HEK293 (cell line): ENCODE data around the gene NEURL1.

Experiments
- CTCF ChIA-PET: fragments of 350-600 bp; formaldehyde crosslinking; extraction: SDS; loops from one replicate; lab custom pipeline; 2021; ENCODE audit warnings: antibody characterized with exemption; lab: Yijun Ruan, JAX
- POLR2A ChIA-PET: fragments of 300-600 bp; formaldehyde crosslinking; extraction: SDS; loops from one replicate; lab custom pipeline; 2020; ENCODE audit warnings: antibody characterized with exemption, inconsistent platforms; lab: Yijun Ruan, JAX
- H3K27ac ChIP-seq: fragments of 200-500 bp; sonication (Bioruptor generic); 2 replicates; pipeline ENCODE4 v1.5.1; 2014; ENCODE audit warnings: low read depth, low read length, control low read depth, inconsistent platforms; ENCODE audit errors: extremely low read depth
- H3K36me3 ChIP-seq, 2 experiments: fragments of 200-500 bp in 1 of 2; sonication (Bioruptor generic) in 1 of 2; 1 replicate in 1 of 2; 2 replicates in 1 of 2; pipeline ENCODE4 v1.5.1; 2014 to 2017; ENCODE audit warnings: inconsistent platforms in 2 of 2, low read length in 2 of 2; ENCODE audit not compliant: control insufficient read depth in 2 of 2, insufficient read depth in 1 of 2
- H3K4me1 ChIP-seq: fragments of 200-500 bp; sonication (Bioruptor generic); 2 replicates; pipeline ENCODE4 v1.5.1; 2014; ENCODE audit warnings: mild to moderate bottlenecking, low read length, inconsistent platforms; ENCODE audit not compliant: control insufficient read depth, insufficient read depth
- H3K4me3 ChIP-seq: 2 replicates; pipeline ENCODE4 v1.5.1; 2011; ENCODE audit warnings: low read depth, mild to moderate bottlenecking, control low read depth, low read length, moderate library complexity
- H3K9me3 ChIP-seq: fragments of 200-500 bp; sonication (Bioruptor generic); 2 replicates; pipeline ENCODE4 v1.5.1; 2014; ENCODE audit warnings: low read depth, low read length, inconsistent platforms; ENCODE audit not compliant: control insufficient read depth, insufficient read depth
- IKZF3 ChIP-seq: fragments of 450-650 bp; IDR thresholded peaks from 2 replicates; pipeline ENCODE4 v1.5.0; 2018; ENCODE audit warnings: missing biosample characterization, mild to moderate bottlenecking, missing genetic modification characterization, moderate library complexity
- KLF1 ChIP-seq: fragments of 450-650 bp; formaldehyde crosslinking; IDR thresholded peaks from 2 replicates; pipeline ENCODE4 v1.5.1; 2016; ENCODE audit warnings: missing biosample characterization, missing genetic modification characterization
- SCRT2 ChIP-seq: fragments of 450-650 bp; formaldehyde crosslinking; IDR thresholded peaks from 2 replicates; pipeline ENCODE4 v1.5.1; 2016; ENCODE audit warnings: missing biosample characterization, missing genetic modification characterization
- ZFP37 ChIP-seq: fragments of 450-650 bp; formaldehyde crosslinking; IDR thresholded peaks from 2 replicates; pipeline ENCODE4 v1.5.1; 2016; ENCODE audit warnings: missing biosample characterization, missing genetic modification characterization
- ZNF16 ChIP-seq: fragments of 450-650 bp; formaldehyde crosslinking; IDR thresholded peaks from 2 replicates; pipeline ENCODE4 v1.5.1; 2016; ENCODE audit warnings: low read depth, missing biosample characterization, missing genetic modification characterization
- ZNF24 ChIP-seq: fragments of 450-650 bp; formaldehyde crosslinking; IDR thresholded peaks from 2 replicates; pipeline ENCODE4 v1.5.1; 2016; ENCODE audit warnings: missing biosample characterization, missing genetic modification characterization
- ZNF548 ChIP-seq: fragments of 450-650 bp; formaldehyde crosslinking; IDR thresholded peaks from 2 replicates; pipeline ENCODE4 v1.5.1; 2016; ENCODE audit warnings: missing biosample characterization, missing genetic modification characterization
- ZNF596 ChIP-seq: fragments of 450-650 bp; IDR thresholded peaks from 2 replicates; pipeline ENCODE4 v1.5.0; 2018; ENCODE audit warnings: missing biosample characterization, mild to moderate bottlenecking, missing genetic modification characterization, moderate library complexity
- ZNF707 ChIP-seq: fragments of 450-650 bp; formaldehyde crosslinking; IDR thresholded peaks from 2 replicates; pipeline ENCODE4 v1.5.1; 2016; ENCODE audit warnings: missing biosample characterization, missing genetic modification characterization
- ZNF747 ChIP-seq: fragments of 450-650 bp; formaldehyde crosslinking; IDR thresholded peaks from 2 replicates; pipeline ENCODE4 v1.5.1; 2016; ENCODE audit warnings: missing biosample characterization, missing genetic modification characterization
- TF ChIP-seq, protein P1 (sequence below): fragments of 450-650 bp; IDR thresholded peaks from 2 replicates; pipeline ENCODE4 v1.5.1; 2018; ENCODE audit warnings: missing biosample characterization, mild to moderate bottlenecking, missing genetic modification characterization
- TF ChIP-seq, protein P2 (sequence below): fragments of 450-650 bp; formaldehyde crosslinking; IDR thresholded peaks from 2 replicates; pipeline ENCODE4 v1.5.1; 2016; ENCODE audit warnings: missing biosample characterization, missing genetic modification characterization
- TF ChIP-seq, protein P3 (sequence below): fragments of 450-650 bp; formaldehyde crosslinking; IDR thresholded peaks from 2 replicates; pipeline ENCODE4 v1.5.1; 2016; ENCODE audit warnings: missing biosample characterization, missing genetic modification characterization
- TF ChIP-seq, protein P4 (sequence below): fragments of 450-650 bp; formaldehyde crosslinking; IDR thresholded peaks from 2 replicates; pipeline ENCODE4 v1.5.1; 2016; ENCODE audit warnings: missing biosample characterization, missing genetic modification characterization
- TF ChIP-seq, protein P5 (sequence below): fragments of 450-650 bp; formaldehyde crosslinking; IDR thresholded peaks from 2 replicates; pipeline ENCODE4 v1.5.1; 2017; ENCODE audit warnings: missing biosample characterization, mild to moderate bottlenecking, missing genetic modification characterization, moderate library complexity

The NEURL1 gene

DNA sequence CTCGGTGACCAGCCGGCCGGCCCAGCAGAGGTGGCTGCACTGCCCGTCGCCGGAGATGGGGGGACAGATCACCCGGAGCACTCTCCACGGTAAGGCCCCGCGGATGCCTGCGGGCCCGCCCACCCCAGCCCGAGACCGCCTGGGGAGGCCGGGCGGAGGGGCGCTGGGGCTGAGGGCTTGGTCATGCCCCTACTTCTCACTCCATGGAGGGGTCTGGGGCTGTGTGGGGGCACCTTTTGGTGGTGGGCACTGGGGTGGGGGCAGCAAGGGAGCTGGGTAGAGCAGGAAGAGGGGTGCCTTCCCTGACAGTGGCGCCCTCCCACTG is 61.8 kb downstream of the NEURL1 start (continued):
- TF ChIP-seq, protein P1, sequence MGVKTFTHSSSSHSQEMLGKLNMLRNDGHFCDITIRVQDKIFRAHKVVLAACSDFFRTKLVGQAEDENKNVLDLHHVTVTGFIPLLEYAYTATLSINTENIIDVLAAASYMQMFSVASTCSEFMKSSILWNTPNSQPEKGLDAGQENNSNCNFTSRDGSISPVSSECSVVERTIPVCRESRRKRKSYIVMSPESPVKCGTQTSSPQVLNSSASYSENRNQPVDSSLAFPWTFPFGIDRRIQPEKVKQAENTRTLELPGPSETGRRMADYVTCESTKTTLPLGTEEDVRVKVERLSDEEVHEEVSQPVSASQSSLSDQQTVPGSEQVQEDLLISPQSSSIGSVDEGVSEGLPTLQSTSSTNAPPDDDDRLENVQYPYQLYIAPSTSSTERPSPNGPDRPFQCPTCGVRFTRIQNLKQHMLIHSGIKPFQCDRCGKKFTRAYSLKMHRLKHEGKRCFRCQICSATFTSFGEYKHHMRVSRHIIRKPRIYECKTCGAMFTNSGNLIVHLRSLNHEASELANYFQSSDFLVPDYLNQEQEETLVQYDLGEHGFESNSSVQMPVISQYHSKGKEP = no peak
- no peak for TF ChIP-seq ZNF596 (tag by site-specific recombination)

DNA sequence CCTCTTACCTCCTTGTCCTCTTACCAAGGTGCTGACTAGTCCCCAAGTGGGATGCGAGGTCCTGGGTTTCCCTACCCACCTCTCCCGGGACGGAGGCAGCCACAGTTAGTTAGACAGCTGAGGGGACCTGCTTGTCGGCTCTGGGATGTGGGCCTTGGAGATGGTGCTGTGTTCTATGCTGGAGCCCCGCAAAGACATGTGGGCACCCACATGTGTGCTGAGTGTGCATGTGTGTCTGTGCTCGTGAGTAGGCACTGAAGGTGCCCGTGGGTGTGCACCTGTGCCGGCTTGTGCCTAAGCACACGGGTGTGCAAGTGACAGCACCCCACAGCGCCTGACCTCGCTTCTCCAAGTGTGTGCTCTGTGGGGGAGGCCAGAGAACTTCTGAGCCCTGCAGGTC is 62.2 kb downstream of the NEURL1 start:
- Histone ChIP-seq H3K4me3 (no peak overlapping the region; the same call in 1 of the 2 replicates), H3K36me3 (no peaks in the 10 kb centered on the region), H3K27ac (no peak overlapping the region), H3K4me1 (peaks cover 3% of the 10 kb centered on the region; the same call in 1 of the 2 replicates), H3K9me3 (no peaks in the 10 kb centered on the region)
- TF ChIP-seq IKZF3 (tag by site-specific recombination) (no peak), KLF1 (no peak), ZNF707 (tag by site-specific recombination) (no peak), ZNF16 (tag by site-specific recombination) (no peak)
- ChIA-PET POLR2A (interaction anchor here (1.6 kb wide), 1 partner anchor 64 kb away, joined by 4 read pairs; no protein-coding TSS in a partner anchor), CTCF (no interaction called here)

DNA sequence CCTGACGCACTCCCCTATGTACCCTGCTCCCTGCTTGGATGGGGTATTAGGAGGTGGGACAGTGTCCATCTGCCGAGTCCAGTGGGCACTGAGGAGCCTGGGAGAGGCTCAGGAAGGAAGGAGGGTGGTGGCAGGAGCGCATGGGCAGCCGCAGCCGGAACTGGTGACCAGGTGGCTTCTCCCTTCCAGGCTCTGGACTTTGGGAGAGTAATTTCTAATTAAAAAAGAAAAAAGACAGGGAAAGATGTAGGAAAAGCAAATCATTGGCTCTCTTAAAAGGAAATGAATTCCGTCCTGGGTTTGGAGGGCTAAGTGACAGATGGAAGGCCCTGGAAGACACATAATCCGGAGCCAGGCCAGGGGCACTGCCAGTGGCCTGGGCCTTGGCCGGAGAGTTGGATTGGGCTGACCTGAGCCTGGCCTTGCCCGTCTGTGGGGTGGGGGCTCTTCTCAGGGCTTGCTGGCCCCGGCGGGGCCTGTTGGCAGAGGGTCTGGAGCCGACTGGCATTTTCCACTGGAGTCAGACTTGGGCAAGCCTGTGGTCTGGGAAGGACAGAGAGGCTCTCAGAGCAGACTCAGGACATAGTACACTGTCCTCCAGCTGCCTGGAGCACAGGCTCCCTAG is 63.0 kb downstream of the NEURL1 start:
- ChIA-PET POLR2A (no interaction called here), CTCF (no interaction called here)
- no peaks in the 10 kb centered on the region for H3K36me3 ChIP-seq
- H3K4me1 ChIP-seq = peaks cover 3% of the 10 kb centered on the region; the same call in 1 of the 2 replicates
- H3K27ac ChIP-seq = no peak overlapping the region
- TF ChIP-seq, protein P2, sequence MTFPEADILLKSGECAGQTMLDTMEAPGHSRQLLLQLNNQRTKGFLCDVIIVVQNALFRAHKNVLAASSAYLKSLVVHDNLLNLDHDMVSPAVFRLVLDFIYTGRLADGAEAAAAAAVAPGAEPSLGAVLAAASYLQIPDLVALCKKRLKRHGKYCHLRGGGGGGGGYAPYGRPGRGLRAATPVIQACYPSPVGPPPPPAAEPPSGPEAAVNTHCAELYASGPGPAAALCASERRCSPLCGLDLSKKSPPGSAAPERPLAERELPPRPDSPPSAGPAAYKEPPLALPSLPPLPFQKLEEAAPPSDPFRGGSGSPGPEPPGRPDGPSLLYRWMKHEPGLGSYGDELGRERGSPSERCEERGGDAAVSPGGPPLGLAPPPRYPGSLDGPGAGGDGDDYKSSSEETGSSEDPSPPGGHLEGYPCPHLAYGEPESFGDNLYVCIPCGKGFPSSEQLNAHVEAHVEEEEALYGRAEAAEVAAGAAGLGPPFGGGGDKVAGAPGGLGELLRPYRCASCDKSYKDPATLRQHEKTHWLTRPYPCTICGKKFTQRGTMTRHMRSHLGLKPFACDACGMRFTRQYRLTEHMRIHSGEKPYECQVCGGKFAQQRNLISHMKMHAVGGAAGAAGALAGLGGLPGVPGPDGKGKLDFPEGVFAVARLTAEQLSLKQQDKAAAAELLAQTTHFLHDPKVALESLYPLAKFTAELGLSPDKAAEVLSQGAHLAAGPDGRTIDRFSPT (tag by site-specific recombination) = no peak
- TF ChIP-seq ZFP37 (no peak), ZNF24 (tag by site-specific recombination) (no peak), SCRT2 (tag by site-specific recombination) (no peak), ZNF548 (no peak), ZNF747 (tag by site-specific recombination) (no peak)
- TF ChIP-seq, protein P3, sequence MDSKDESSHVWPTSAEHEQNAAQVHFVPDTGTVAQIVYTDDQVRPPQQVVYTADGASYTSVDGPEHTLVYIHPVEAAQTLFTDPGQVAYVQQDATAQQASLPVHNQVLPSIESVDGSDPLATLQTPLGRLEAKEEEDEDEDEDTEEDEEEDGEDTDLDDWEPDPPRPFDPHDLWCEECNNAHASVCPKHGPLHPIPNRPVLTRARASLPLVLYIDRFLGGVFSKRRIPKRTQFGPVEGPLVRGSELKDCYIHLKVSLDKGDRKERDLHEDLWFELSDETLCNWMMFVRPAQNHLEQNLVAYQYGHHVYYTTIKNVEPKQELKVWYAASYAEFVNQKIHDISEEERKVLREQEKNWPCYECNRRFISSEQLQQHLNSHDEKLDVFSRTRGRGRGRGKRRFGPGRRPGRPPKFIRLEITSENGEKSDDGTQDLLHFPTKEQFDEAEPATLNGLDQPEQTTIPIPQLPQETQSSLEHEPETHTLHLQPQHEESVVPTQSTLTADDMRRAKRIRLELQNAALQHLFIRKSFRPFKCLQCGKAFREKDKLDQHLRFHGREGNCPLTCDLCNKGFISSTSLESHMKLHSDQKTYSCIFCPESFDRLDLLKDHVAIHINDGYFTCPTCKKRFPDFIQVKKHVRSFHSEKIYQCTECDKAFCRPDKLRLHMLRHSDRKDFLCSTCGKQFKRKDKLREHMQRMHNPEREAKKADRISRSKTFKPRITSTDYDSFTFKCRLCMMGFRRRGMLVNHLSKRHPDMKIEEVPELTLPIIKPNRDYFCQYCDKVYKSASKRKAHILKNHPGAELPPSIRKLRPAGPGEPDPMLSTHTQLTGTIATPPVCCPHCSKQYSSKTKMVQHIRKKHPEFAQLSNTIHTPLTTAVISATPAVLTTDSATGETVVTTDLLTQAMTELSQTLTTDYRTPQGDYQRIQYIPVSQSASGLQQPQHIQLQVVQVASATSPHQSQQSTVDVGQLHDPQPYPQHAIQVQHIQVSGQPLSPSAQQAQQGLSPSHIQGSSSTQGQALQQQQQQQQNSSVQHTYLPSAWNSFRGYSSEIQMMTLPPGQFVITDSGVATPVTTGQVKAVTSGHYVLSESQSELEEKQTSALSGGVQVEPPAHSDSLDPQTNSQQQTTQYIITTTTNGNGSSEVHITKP = no peak
- TF ChIP-seq, protein P4, sequence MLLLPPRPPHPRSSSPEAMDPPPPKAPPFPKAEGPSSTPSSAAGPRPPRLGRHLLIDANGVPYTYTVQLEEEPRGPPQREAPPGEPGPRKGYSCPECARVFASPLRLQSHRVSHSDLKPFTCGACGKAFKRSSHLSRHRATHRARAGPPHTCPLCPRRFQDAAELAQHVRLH = no peak
- TF ChIP-seq, protein P5, sequence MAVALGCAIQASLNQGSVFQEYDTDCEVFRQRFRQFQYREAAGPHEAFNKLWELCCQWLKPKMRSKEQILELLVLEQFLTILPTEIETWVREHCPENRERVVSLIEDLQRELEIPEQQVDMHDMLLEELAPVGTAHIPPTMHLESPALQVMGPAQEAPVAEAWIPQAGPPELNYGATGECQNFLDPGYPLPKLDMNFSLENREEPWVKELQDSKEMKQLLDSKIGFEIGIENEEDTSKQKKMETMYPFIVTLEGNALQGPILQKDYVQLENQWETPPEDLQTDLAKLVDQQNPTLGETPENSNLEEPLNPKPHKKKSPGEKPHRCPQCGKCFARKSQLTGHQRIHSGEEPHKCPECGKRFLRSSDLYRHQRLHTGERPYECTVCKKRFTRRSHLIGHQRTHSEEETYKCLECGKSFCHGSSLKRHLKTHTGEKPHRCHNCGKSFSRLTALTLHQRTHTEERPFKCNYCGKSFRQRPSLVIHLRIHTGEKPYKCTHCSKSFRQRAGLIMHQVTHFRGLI (tag by site-specific recombination) = no peak
- H3K4me3 ChIP-seq = no peak overlapping the region
- H3K9me3 ChIP-seq = no peaks in the 10 kb centered on the region
